ENCODE results near the gene CCDC127.
"Not testable (repeated sequence)": the region's sequence is repeated elsewhere in the genome, so short reads cannot be mapped to it uniquely, and the experiment has no call there.

The CCDC127 gene

GRCh38 chr5:171801-172331 lies 46.1 kb downstream of the CCDC127 start:
- no peak for DNase-seq (ENCODE audit: low spot score)

- no peak for DNase-seq (ENCODE audit: low spot score)
These were observed 46.8 kb downstream of the CCDC127 start for GRCh38 chr5:170971-171800.

- no peak for DNase-seq (ENCODE audit: low spot score)
These were observed 48.2 kb downstream of the CCDC127 start for GRCh38 chr5:169728-170094.

GRCh38 chr5:169071-169727 lies 48.8 kb downstream of the CCDC127 start:
- DNase-seq (ENCODE audit: low spot score), result no peak

- no peak for DNase-seq (ENCODE audit: low spot score)
These were observed 49.8 kb downstream of the CCDC127 start for GRCh38 chr5:167982-168660.

- DNase-seq (ENCODE audit: low spot score), result no peak
These were observed 50.4 kb downstream of the CCDC127 start for GRCh38 chr5:167511-167910.

GRCh38 chr5:166441-167372 lies 51.2 kb downstream of the CCDC127 start:
- no peak for DNase-seq (ENCODE audit: low spot score)

- DNase-seq (ENCODE audit: low spot score), result not testable (repeated sequence)
These were observed 53.2 kb downstream of the CCDC127 start for GRCh38 chr5:164783-165182.

GRCh38 chr5:164244-164643 lies 53.7 kb downstream of the CCDC127 start:
- DNase-seq (ENCODE audit: low spot score), result no peak

- DNase-seq (ENCODE audit: low spot score), result no peak
These were observed 54.1 kb downstream of the CCDC127 start for GRCh38 chr5:163841-164240.

GRCh38 chr5:163338-163620 lies 54.7 kb downstream of the CCDC127 start:
- DNase-seq (ENCODE audit: low spot score), result no peak

GRCh38 chr5:162565-163337 lies 55.2 kb downstream of the CCDC127 start:
- DNase-seq (ENCODE audit: low spot score), result no peak

GRCh38 chr5:162190-162564 lies 55.8 kb downstream of the CCDC127 start:
- no peak for DNase-seq (ENCODE audit: low spot score)

GRCh38 chr5:161803-162110 lies 56.2 kb downstream of the CCDC127 start:
- no peak for DNase-seq (ENCODE audit: low spot score)

GRCh38 chr5:160921-161802 lies 56.8 kb downstream of the CCDC127 start:
- DNase-seq (ENCODE audit: low spot score), result no peak

GRCh38 chr5:160173-160510 lies 57.8 kb downstream of the CCDC127 start:
- DNase-seq (ENCODE audit: low spot score), result no peak

GRCh38 chr5:159448-160172 lies 58.3 kb downstream of the CCDC127 start:
- DNase-seq (ENCODE audit: low spot score), result no peak

GRCh38 chr5:158807-159447 lies 59.0 kb downstream of the CCDC127 start:
- DNase-seq (ENCODE audit: low spot score), result no peak

- no peak for DNase-seq (ENCODE audit: low spot score)
These were observed 60.2 kb downstream of the CCDC127 start for GRCh38 chr5:157801-158200.
